ENCODE data around the gene SYT1.

SYT1 gene

GRCh38 chr12:79326222-79326621, 461.6 kb downstream of the SYT1 start:
- ChIA-PET POLR2A (no interaction called here), CTCF (no interaction called here)
- no peak for DNase-seq (ENCODE audit: extremely low spot score)
- TF ChIP-seq FOXA1 (IDR thresholded peaks at IDR 0.05) = no peak
- TF ChIP-seq ZNF384 (IDR thresholded peaks at IDR 0.05) = no peak
- no peak for TF ChIP-seq FOXM1 (IDR thresholded peaks at IDR 0.05; ENCODE audit: borderline replicate concordance)
- no peak for TF ChIP-seq ARNT (IDR thresholded peaks at IDR 0.05)
- no peak for TF ChIP-seq HDGF (IDR thresholded peaks at IDR 0.05; ENCODE audit: borderline replicate concordance)
- no peak for TF ChIP-seq SUZ12 (IDR thresholded peaks at IDR 0.05)
- no peak for TF ChIP-seq CTBP1 (IDR thresholded peaks at IDR 0.05; ENCODE audit: borderline replicate concordance)
- TF ChIP-seq BHLHE40 (IDR thresholded peaks at IDR 0.05; ENCODE audit: borderline replicate concordance) = no peak
- TF ChIP-seq TARDBP (IDR thresholded peaks at IDR 0.05) = no peak
- no peak for TF ChIP-seq FOXK2 (IDR thresholded peaks at IDR 0.05)
- no peak for TF ChIP-seq LEF1 (IDR thresholded peaks at IDR 0.05; ENCODE audit: borderline replicate concordance)

- DNase-seq (ENCODE audit: extremely low spot score) = no peak
- ChIA-PET CTCF (no interaction called here), POLR2A (no interaction called here)
- no peak for TF ChIP-seq ELF4 (IDR thresholded peaks at IDR 0.05)
- no peak for TF ChIP-seq HDGF (IDR thresholded peaks at IDR 0.05; ENCODE audit: borderline replicate concordance)
- TF ChIP-seq FOXK2 (IDR thresholded peaks at IDR 0.05) = no peak
- TF ChIP-seq BHLHE40 (IDR thresholded peaks at IDR 0.05; ENCODE audit: borderline replicate concordance) = no peak
- no peak for TF ChIP-seq FOXA1 (IDR thresholded peaks at IDR 0.05)
- no peak for TF ChIP-seq L3MBTL2 (conservative IDR thresholded peaks at IDR 0.05)
- TF ChIP-seq NFRKB (IDR thresholded peaks at IDR 0.05) = no peak
Measured at GRCh38 chr12:79326663-79327062, 462.1 kb downstream of the SYT1 start.

GRCh38 chr12:79327465-79327864, 462.9 kb downstream of the SYT1 start:
- no peak for TF ChIP-seq BHLHE40 (IDR thresholded peaks at IDR 0.05; ENCODE audit: borderline replicate concordance)
- DNase-seq (ENCODE audit: extremely low spot score) = no peak
- POLR2A ChIA-PET = no interaction called here
- CTCF ChIA-PET = interaction anchor here (0.6 kb wide), 1 partner anchor 648 kb away, joined by 6 read pairs; no protein-coding TSS in a partner anchor

- ChIA-PET CTCF (no interaction called here), POLR2A (no interaction called here)
- TF ChIP-seq LEF1 (IDR thresholded peaks at IDR 0.05; ENCODE audit: borderline replicate concordance) (no peak), ARNT (IDR thresholded peaks at IDR 0.05) (no peak), PKNOX1 (IDR thresholded peaks at IDR 0.05) (no peak), SUZ12 (IDR thresholded peaks at IDR 0.05) (no peak), HDGF (IDR thresholded peaks at IDR 0.05; ENCODE audit: borderline replicate concordance) (no peak), SP1 (IDR thresholded peaks at IDR 0.05) (no peak), L3MBTL2 (conservative IDR thresholded peaks at IDR 0.05) (no peak)
Measured at GRCh38 chr12:79329933-79330332, 465.4 kb downstream of the SYT1 start.

GRCh38 chr12:79331870-79332269, 467.3 kb downstream of the SYT1 start:
- DNase-seq (ENCODE audit: extremely low spot score) = no peak
- ChIA-PET CTCF (no interaction called here), POLR2A (no interaction called here)
- no peak for TF ChIP-seq LEF1 (IDR thresholded peaks at IDR 0.05; ENCODE audit: borderline replicate concordance)
- TF ChIP-seq SP1 (IDR thresholded peaks at IDR 0.05) = no peak
- TF ChIP-seq TARDBP (IDR thresholded peaks at IDR 0.05) = no peak
- TF ChIP-seq FOXA1 (IDR thresholded peaks at IDR 0.05) = no peak
- no peak for TF ChIP-seq FOXM1 (IDR thresholded peaks at IDR 0.05; ENCODE audit: borderline replicate concordance)
- no peak for TF ChIP-seq SUZ12 (IDR thresholded peaks at IDR 0.05)
- TF ChIP-seq FOXK2 (IDR thresholded peaks at IDR 0.05) = no peak
- TF ChIP-seq PKNOX1 (IDR thresholded peaks at IDR 0.05) = no peak
- no peak for TF ChIP-seq L3MBTL2 (conservative IDR thresholded peaks at IDR 0.05)
- no peak for TF ChIP-seq BHLHE40 (IDR thresholded peaks at IDR 0.05; ENCODE audit: borderline replicate concordance)
- TF ChIP-seq HDGF (IDR thresholded peaks at IDR 0.05; ENCODE audit: borderline replicate concordance) = no peak

More at GRCh38 chr12:79329933-79330332, 465.4 kb downstream of the SYT1 start:
- no peak for DNase-seq (ENCODE audit: extremely low spot score)

- no peak for DNase-seq (ENCODE audit: extremely low spot score)
- POLR2A ChIA-PET = no interaction called here
- CTCF ChIA-PET = no interaction called here
- TF ChIP-seq L3MBTL2 (conservative IDR thresholded peaks at IDR 0.05) = no peak
Measured at GRCh38 chr12:79333144-79333543, 468.6 kb downstream of the SYT1 start.

GRCh38 chr12:79337662-79338290, 473.2 kb downstream of the SYT1 start:
- no peak for DNase-seq (ENCODE audit: extremely low spot score)
- CTCF ChIA-PET = interaction anchor here (0.7 to 0.8 kb wide), 2 partner anchors 21 to 795 kb away, joined by 3 read pairs; no protein-coding TSS in a partner anchor
- no peak for TF ChIP-seq PKNOX1 (IDR thresholded peaks at IDR 0.05)
- no peak for TF ChIP-seq SP1 (IDR thresholded peaks at IDR 0.05)
- no peak for TF ChIP-seq BHLHE40 (IDR thresholded peaks at IDR 0.05; ENCODE audit: borderline replicate concordance)
- no peak for TF ChIP-seq ELF4 (IDR thresholded peaks at IDR 0.05)
- TF ChIP-seq ARNT (IDR thresholded peaks at IDR 0.05) = no peak
- no peak for TF ChIP-seq ZNF384 (IDR thresholded peaks at IDR 0.05)
- POLR2A ChIA-PET = no interaction called here
